GM18507 (cell line): Measurements from ENCODE around the gene TXLNB.
"Not testable (repeated sequence)": the region's sequence is repeated elsewhere in the genome, so short reads cannot be mapped to it uniquely, and the experiment has no call there.

Source experiments
- DNase-seq: peaks from one replicate; pipeline ENCODE4 v3.0.0; 2011; ENCODE audit warnings: low read depth; ENCODE audit not compliant: insufficient read length; ENCODE audit errors: extremely low spot score
- FAIRE-seq: peaks from 2 replicates; lab custom pipeline; 2011; peaks lifted over from hg19 to GRCh38; lab: Jason Lieb, UNC

Gene TXLNB

GRCh38 chr6:139313784-139314545 lies 22.2 kb upstream of the TXLNB start:
- DNase-seq (no peak), FAIRE-seq (no peak)

DNA sequence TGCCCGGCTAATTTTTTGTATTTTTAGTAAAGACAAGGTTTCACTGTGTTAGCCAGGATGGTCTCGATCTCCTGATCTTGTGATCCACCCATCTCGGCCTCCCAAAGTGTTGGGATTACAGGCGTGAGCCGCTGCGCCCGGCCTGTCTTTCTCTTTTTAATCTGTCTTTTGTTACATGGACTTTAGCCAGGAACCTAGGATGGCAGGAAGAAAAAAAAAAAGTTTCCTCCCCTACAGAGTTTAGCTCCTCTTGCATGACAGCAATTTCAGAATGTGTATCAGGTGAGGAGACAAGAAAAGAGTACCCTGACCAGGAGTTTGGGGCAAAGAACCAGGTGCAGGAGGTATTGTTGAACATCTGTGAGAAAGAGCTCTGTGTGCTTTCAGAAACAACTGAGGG lies 21.4 kb upstream of the TXLNB start:
- no peak for DNase-seq

GRCh38 chr6:139311831-139312230 lies 20.0 kb upstream of the TXLNB start:
- FAIRE-seq = no peak
- DNase-seq = no peak

More for the DNA sequence above, 21.4 kb upstream of the TXLNB start:
- no peak for FAIRE-seq

DNA sequence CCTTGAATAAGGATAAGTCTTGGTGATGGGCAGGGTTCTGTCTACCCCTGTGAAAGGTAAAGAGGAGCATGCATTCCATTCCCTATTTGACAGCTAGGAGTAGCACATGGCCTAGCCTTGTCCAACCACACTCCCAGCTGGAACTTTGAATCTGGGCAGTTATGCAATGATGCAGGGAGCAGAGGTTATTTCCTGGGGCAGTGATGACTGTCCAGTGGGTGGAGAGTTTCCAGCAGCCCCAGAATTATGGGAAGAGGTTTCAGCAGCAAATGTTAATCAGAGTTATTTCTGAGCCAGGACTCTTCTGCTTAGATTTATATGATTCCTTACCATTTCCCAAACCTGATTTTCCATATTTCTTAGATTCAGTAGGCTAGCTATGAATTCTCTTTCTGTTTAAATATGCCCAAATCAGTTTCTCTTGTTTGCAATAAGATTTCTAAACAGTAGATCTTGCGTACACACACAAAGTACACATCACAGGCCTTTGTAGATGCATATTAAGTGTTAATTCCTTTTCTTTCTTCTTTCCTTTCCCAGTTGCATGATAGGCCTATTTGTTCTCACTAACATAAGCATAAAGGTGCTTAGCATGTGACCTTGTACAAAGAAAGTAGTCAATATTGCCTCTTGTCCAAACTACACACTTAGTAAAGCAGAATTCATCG lies 17.3 kb upstream of the TXLNB start:
- DNase-seq (no peak), FAIRE-seq (no peak)

- FAIRE-seq = no peak
Observed at GRCh38 chr6:139308286-139308916, 16.6 kb upstream of the TXLNB start.

DNA sequence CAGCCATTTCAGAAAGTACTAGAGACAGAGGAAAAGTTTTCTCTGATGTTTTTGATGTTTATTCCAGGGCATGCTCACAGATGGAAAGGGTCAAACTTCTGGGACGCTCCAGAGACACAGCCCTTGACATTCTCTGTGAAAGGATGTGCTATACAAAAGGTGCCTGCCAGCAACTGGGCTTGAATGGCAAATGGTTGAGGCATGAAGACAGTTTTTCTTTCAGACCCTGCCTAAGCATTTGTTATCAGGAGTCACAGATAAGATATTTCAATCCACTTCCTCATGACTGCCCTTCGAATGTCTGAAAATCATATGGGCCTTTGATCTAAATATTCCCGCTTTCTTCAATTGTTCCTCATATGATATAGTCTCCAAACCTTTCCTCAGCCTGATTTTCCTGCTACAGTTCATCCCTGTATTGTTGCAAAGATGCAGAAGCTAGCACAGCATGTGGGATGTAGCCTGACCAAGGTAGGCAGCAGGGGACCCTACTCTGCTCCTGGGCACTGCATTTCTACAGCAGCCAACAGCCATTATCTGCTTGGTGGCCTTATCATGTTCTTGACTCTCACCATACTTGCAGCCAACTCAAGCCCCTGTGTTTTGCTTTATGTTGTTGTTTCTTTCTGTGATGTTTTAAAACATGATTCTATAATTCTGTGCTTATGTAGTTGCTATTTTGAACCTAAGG lies 14.6 kb upstream of the TXLNB start:
- no peak for DNase-seq
- FAIRE-seq = no peak

More at GRCh38 chr6:139308286-139308916, 16.6 kb upstream of the TXLNB start:
- no peak for DNase-seq

DNA sequence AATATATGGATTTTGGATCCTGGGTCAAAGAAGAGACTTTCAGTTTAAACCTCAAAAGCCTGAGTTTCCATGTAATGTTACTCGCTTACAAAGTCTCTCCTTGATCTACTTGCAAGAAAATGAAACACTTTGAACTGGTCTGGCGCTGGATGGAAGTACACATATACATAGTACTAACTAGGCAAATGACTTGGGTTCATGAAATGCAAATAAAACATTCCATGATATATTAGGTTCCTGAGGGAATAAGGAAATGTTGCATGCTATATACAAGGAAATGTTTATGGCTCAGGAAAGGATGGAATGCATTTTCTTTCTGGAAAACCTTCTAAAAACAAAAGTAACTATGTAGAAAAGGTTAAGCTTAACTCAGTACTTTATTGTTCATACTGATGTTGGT lies 11.4 kb upstream of the TXLNB start:
- DNase-seq = no peak
- no peak for FAIRE-seq

GRCh38 chr6:139297921-139298320 lies 6.1 kb upstream of the TXLNB start:
- FAIRE-seq (no peak), DNase-seq (no peak)

DNA sequence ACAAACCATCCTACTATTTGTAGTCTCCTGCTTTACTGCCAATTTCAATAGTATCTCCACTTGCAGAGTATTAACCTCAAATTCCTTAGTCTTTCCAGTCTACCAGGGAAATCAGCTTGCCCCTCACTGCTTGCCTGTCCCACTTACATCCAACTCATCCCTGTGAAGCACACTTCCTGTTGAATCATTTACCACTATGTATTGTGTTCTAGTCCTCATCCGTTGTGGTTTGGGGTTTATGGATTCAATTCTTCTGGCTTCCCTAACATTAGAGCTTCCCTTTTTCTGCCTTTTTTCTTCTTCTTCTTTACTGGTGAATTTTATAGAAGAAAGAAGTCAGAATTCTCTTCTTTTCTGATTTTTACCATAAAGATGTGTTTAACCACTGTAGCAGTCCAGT lies 5.1 kb upstream of the TXLNB start:
- no peak for DNase-seq
- no peak for FAIRE-seq

- peak; percentile 64 for FAIRE-seq
- DNase-seq = no peak
Observed at GRCh38 chr6:139295901-139296300, 4.1 kb upstream of the TXLNB start.

DNA sequence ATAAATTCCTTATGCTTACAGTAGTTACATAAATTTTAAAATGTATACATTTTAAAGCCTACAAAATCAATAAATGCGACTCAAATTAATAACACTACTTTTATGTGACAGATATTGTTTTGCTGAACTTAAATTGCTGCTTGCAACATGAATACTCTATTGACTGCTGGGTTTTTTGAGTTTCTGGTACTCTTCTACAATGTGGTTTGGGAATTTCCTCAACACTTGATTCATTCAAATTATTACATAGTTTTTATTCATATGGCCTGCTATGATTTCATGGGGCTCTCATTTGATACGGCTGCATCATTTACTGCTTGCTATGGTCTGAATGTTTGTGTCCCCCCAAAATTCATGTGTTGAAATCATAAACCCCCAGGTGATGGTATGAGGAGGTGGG lies 2.3 kb upstream of the TXLNB start:
- DNase-seq = no peak
- FAIRE-seq = peak; percentile 9

DNA sequence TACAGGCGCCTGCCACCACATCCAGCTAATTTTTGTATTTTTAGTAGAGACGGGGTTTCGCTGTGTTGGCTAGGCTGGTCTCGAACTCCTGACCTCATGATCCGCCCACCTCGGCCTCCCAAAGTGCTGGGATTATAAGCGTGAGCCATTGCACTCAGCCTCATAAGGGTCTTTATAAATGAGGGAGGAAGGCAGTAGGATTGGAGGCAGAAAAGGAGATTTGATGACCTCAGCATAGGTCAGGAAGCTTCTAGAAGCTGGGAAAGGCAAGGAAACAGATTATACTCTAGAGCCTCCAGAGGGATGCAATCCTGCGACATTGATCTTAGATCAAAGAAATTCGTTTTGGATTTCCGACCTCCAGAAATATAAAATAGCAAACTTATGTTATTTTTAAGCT lies 1.4 kb upstream of the TXLNB start:
- not testable (repeated sequence) for DNase-seq, FAIRE-seq

DNA sequence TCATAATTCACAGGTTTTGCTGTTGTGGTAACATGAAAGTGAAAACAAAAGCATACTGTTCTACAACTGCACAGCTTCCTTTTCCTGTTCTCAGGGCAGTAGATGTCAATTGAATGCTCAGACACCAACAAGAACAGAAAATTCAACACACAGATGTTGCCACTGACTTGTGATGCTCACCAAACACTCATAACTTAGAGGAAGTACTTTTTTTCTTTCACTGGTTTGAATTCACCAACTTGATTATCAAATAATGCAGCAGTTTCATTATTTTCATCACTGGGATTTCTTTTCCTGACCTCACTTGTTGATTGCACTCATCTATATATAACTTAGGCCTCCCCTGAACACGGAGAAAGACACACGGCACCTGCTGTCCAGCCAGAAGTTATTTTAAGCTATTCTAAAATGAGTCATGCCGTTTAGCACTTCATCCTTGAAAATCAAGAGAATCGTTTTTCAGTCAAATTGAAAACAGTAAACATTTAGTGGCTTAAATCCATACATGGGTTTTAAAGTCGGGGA lies 949 bp downstream of the TXLNB start:
- DNase-seq (peak; percentile 49), FAIRE-seq (peak; percentile 93)

GRCh38 chr6:139289233-139289632 lies 2.6 kb downstream of the TXLNB start:
- DNase-seq (no peak), FAIRE-seq (no peak)

GRCh38 chr6:139288496-139289040 lies 3.2 kb downstream of the TXLNB start:
- DNase-seq (no peak), FAIRE-seq (no peak)

DNA sequence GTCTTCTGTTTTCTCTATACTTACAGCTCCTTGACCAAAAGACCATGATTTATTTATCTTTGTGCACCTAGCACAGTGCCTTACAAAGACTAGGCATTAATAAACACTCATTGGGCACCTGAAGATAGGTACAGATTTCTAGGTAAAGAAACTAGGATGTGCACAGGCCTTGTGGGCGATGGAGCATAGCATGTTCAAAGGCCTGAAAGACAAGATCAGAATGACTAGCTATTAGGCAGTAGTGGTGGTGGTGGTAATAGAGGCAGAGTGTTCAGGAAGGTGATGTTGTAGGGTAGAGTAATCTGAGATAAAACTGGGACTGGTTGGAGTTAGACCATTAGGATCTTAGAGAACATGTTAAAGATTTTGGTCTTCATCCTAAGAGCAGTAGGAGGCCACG lies 3.9 kb downstream of the TXLNB start:
- peak; percentile 36 for FAIRE-seq
- DNase-seq = no peak

DNA sequence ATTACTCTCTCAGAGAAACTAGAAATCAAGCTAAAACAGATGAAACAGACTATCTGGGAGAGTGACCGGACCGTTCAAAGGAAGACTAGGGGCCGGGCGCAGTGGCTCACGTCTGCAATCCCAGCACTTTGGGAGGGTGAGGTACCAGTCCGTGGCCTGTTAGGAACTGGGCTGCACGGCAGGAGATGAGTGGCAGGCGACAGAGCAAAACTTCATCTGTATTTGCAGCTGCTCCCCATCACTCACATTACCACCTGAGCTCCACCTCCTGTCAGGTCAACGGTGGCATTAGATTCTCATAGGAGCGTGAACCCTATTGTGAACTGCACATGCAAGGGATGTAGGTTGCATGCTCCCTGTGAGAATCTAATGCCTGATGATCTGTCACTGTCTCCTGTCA lies 5.4 kb downstream of the TXLNB start:
- DNase-seq, FAIRE-seq: not testable (repeated sequence)

- DNase-seq = no peak
- no peak for FAIRE-seq
Observed at GRCh38 chr6:139285590-139285989, 6.2 kb downstream of the TXLNB start.

GRCh38 chr6:139284789-139285188 lies 7.0 kb downstream of the TXLNB start:
- DNase-seq (no peak), FAIRE-seq (no peak)

- no peak for FAIRE-seq
- no peak for DNase-seq
Observed at GRCh38 chr6:139282684-139283083, 9.1 kb downstream of the TXLNB start.
